IMR-90 (cell line): ENCODE measurements around the gene FAM161A. TPM values are rescaled to one million over a fixed set of nuclear protein-coding genes. Genes with fewer than 3 reads are reported as not detected.

Source experiments
- ATAC-seq: fragments of 200-7000 bp; cut with Tn5 transposase; 2 replicates; pipeline ENCODE4 v1.9.1; 2020; ENCODE audit warnings: low read depth, mild to moderate bottlenecking, moderate library complexity
- BruUV-seq: library from RNA; stranded (reverse); fragments of 400-500 nt; replicated peaks from 2 replicates; lab custom pipeline; 2021; lab: Mats Ljungman, UMichigan
- CTCF ChIA-PET: fragments of 300-600 bp; formaldehyde crosslinking; extraction: SDS; loops from one replicate; lab custom pipeline; 2021; ENCODE audit warnings: antibody characterized with exemption; lab: Yijun Ruan, JAX
- POLR2A ChIA-PET: fragments of 300-600 bp; sonication (Branson Sonifier 250); formaldehyde crosslinking; loops from one replicate; lab custom pipeline; 2022; ENCODE audit warnings: antibody characterized with exemption; ENCODE audit not compliant: unreplicated experiment; lab: Charles Lee
- DNase-seq: peaks from one replicate; pipeline ENCODE4 v3.0.0; 2013
- H2AFZ ChIP-seq: replicated peaks from 2 replicates; pipeline ENCODE3; 2013; ENCODE audit warnings: low read length, mild to moderate bottlenecking; ENCODE audit not compliant: poor library complexity
- H2AK5ac ChIP-seq: 2 replicates; pipeline ENCODE4 v1.6.1; 2013; ENCODE audit warnings: low read depth, low read length, inconsistent platforms
- H2AK9ac ChIP-seq: replicated peaks from 2 replicates; pipeline ENCODE3; 2013; ENCODE audit warnings: mild to moderate bottlenecking, low read depth, low read length, moderate library complexity; ENCODE audit not compliant: poor library complexity
- H2BK120ac ChIP-seq: 2 replicates; pipeline ENCODE4 v1.6.1; 2013; ENCODE audit warnings: low read depth, low read length, inconsistent platforms
- H2BK15ac ChIP-seq: 3 replicates; pipeline ENCODE4 v1.6.1; 2013; ENCODE audit warnings: low read depth, low read length, inconsistent platforms
- H2BK20ac ChIP-seq: 2 replicates; pipeline ENCODE4 v1.6.1; 2013; ENCODE audit warnings: low read depth, mild to moderate bottlenecking, inconsistent platforms, low read length, moderate library complexity
- H2BK5ac ChIP-seq: 2 replicates; pipeline ENCODE4 v1.6.1; 2013; ENCODE audit warnings: mild to moderate bottlenecking, low read depth, low read length, inconsistent platforms; ENCODE audit not compliant: poor library complexity, severe bottlenecking
- H3K14ac ChIP-seq: replicated peaks from 2 replicates; pipeline ENCODE4 v1.6.1; 2013; ENCODE audit warnings: low read depth, low read length, inconsistent platforms
- H3K18ac ChIP-seq: 2 replicates; pipeline ENCODE4 v1.6.1; 2013; ENCODE audit warnings: low read depth, low read length, control low read depth
- H3K23ac ChIP-seq: 2 replicates; pipeline ENCODE4 v1.6.1; 2013; ENCODE audit warnings: low read depth, low read length, inconsistent platforms
- H3K27ac ChIP-seq: 2 replicates; pipeline ENCODE4 v1.5.1; 2013; ENCODE audit warnings: mild to moderate bottlenecking, control low read depth, low read length; ENCODE audit not compliant: insufficient read depth
- H3K27me3 ChIP-seq: 2 replicates; pipeline ENCODE4 v1.6.1; 2013; ENCODE audit warnings: low read length; ENCODE audit not compliant: control insufficient read depth, insufficient read depth
- H3K36me3 ChIP-seq: 2 replicates; pipeline ENCODE4 v1.6.1; 2013; ENCODE audit warnings: low read length, mixed read lengths; ENCODE audit not compliant: control insufficient read depth, insufficient read depth
- H3K4ac ChIP-seq: 2 replicates; pipeline ENCODE4 v1.6.1; 2013; ENCODE audit warnings: low read depth, low read length, inconsistent platforms
- H3K4me1 ChIP-seq: 2 replicates; pipeline ENCODE4 v1.6.1; 2013; ENCODE audit warnings: low read length, mixed read lengths; ENCODE audit not compliant: control insufficient read depth, insufficient read depth
- H3K4me2 ChIP-seq: 2 replicates; pipeline ENCODE4 v1.6.1; 2013; ENCODE audit warnings: low read depth, mild to moderate bottlenecking, control low read depth, low read length, moderate library complexity
- H3K4me3 ChIP-seq: 2 replicates; pipeline ENCODE4 v1.5.1; 2013; ENCODE audit warnings: low read depth, mild to moderate bottlenecking, control low read depth, low read length, moderate library complexity; ENCODE audit not compliant: insufficient read depth
- H3K56ac ChIP-seq: 2 replicates; pipeline ENCODE4 v1.6.1; 2013; ENCODE audit warnings: low read length, inconsistent platforms; ENCODE audit not compliant: insufficient read depth; ENCODE audit errors: extremely low read depth
- H3K79me1 ChIP-seq, 2 experiments: 2 replicates each; pipeline ENCODE4 v1.6.1; 2013; ENCODE audit warnings: low read length in 2 of 2, inconsistent platforms in 1 of 2, low read depth in 1 of 2
- H3K9ac ChIP-seq: 2 replicates; pipeline ENCODE4 v1.6.1; 2013; ENCODE audit warnings: low read depth, low read length, control low read depth
- H3K9me1 ChIP-seq: 2 replicates; pipeline ENCODE4 v1.6.1; 2013; ENCODE audit warnings: low read length, inconsistent platforms; ENCODE audit not compliant: insufficient read depth
- H3K9me3 ChIP-seq: 2 replicates; pipeline ENCODE4 v1.6.1; 2013; ENCODE audit warnings: low read length; ENCODE audit not compliant: control insufficient read depth, insufficient read depth
- H4K20me1 ChIP-seq: 2 replicates; pipeline ENCODE4 v1.6.1; 2013; ENCODE audit warnings: low read length, inconsistent platforms; ENCODE audit not compliant: insufficient read depth
- H4K5ac ChIP-seq: 2 replicates; pipeline ENCODE4 v1.6.1; 2013; ENCODE audit warnings: mild to moderate bottlenecking, low read depth, low read length, control low read depth
- H4K8ac ChIP-seq, 2 experiments: 2 replicates each; pipeline ENCODE4 v1.6.1; 2013; ENCODE audit warnings: low read depth in 2 of 2, low read length in 2 of 2, control low read depth in 1 of 2, inconsistent platforms in 1 of 2
- H4K91ac ChIP-seq: 2 replicates; pipeline ENCODE4 v1.6.1; 2013; ENCODE audit warnings: low read depth, low read length, inconsistent platforms; ENCODE audit not compliant: insufficient read depth
- CEBPB ChIP-seq: IDR thresholded peaks from 2 replicates; pipeline ENCODE4 v1.6.1; 2012; ENCODE audit warnings: low read depth, low read length, improper control_type of control experiment
- CHD1 ChIP-seq: IDR thresholded peaks from 2 replicates; pipeline ENCODE4 v1.6.1; 2012; ENCODE audit warnings: low read depth, low read length, improper control_type of control experiment
- FOS ChIP-seq: fragments of 150-350 bp; IDR thresholded peaks from 2 replicates; pipeline ENCODE4 v1.6.1; 2016; ENCODE audit warnings: low read depth, low read length
- MAFK ChIP-seq: IDR thresholded peaks from 2 replicates; pipeline ENCODE4 v1.6.1; 2012; ENCODE audit warnings: low read depth, low read length, improper control_type of control experiment
- MXI1 ChIP-seq: IDR thresholded peaks from 2 replicates; pipeline ENCODE4 v1.6.1; 2012; ENCODE audit warnings: low read depth, mild to moderate bottlenecking, low read length, moderate library complexity, borderline replicate concordance
- NFE2L2 ChIP-seq: fragments of 150-350 bp; IDR thresholded peaks from 2 replicates; pipeline ENCODE4 v1.6.1; 2016; ENCODE audit warnings: low read depth, mild to moderate bottlenecking, low read length
- RFX5 ChIP-seq: IDR thresholded peaks from 2 replicates; pipeline ENCODE4 v1.8.0; 2012; ENCODE audit warnings: low read depth, mild to moderate bottlenecking, low read length, moderate library complexity
- WGBS, 2 experiments: methylation state at CpG; one replicate each; pipeline versions ENCODE4 v1.1.5 to v1.1.7; 2013; ENCODE audit warnings: missing lambda C conversion rate in 2 of 2; ENCODE audit not compliant: insufficient read length in 1 of 2; ENCODE audit errors: extremely low coverage in 2 of 2; 5-methylcytosine and 5-hydroxymethylcytosine counted together
- dilution Hi-C: fragments of 300-500 bp; cut with HindIII; formaldehyde crosslinking; loops from one replicate; pipeline ENCODE4 v1.14.3; 2018; ENCODE audit warnings: low sequenced_read_pairs; ENCODE audit not compliant: unreplicated experiment
- in situ Hi-C: fragments of 300-500 bp; cut with MboI; formaldehyde crosslinking; loops from 3 replicates; pipeline ENCODE4 v1.14.3; 2019; ENCODE audit warnings: low sequenced_read_pairs, inconsistent platforms, mixed read lengths
- intact Hi-C: fragments of 100-400 bp; cut with micrococcal nuclease; formaldehyde crosslinking; loops from 2 replicates; pipeline ENCODE4 v1.10.0; 2022
- polyA plus RNA-seq, 3 experiments: library from polyadenylated mRNA; depleted of rRNA; stranded (reverse); fragments of >200 nt; gene quantifications; 2 replicates each; pipeline ENCODE4 v1.2.3, GENCODE V29; 2012; ENCODE audit warnings: low replicate concordance in 1 of 3
- total RNA-seq: library from RNA; depleted of rRNA; stranded (reverse); fragments of >200 nt; gene quantifications from 2 replicates; pipeline ENCODE4 v1.2.3, GENCODE V29; 2012

FAM161A gene
- total and polyA plus RNA-seq, 2 of the 4 experiments (the other 2 are of a cell fraction), result 0.80 to 1.3 TPM

DNA sequence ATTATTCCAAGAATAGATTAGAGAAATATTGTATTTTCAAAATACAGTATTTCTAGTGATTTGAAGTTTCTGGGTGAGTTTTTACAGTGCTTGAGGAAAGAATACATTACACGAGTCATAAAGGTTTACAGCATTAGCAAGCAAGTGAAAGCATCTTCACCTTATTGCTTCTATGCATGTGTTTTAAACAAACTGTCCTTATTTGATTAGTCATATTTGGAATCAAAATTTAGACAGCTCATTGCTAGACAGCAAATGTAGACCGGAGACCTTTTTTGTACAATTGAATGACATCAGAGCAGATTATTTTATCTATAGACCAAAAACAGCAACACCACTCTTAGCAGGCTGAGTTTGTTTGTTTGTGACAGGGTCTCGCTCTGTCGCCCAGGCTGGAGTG is 69.2 kb downstream of the FAM161A start:
- dilution Hi-C loops, result no loop called here
- no peak overlapping the region for H2BK20ac ChIP-seq
- H3K18ac ChIP-seq, result no peak overlapping the region
- ChIA-PET CTCF (no interaction called here), POLR2A (no interaction called here)
- no peak overlapping the region for H3K14ac ChIP-seq
- H3K27me3 ChIP-seq, result peaks cover 2% of the 10 kb centered on the region; the same call in 1 of the 2 replicates
- no peak overlapping the region for H2BK15ac ChIP-seq
- no peak overlapping the region for H2AK9ac ChIP-seq
- H3K56ac ChIP-seq, result no peak overlapping the region
- H3K79me1 ChIP-seq, result no peaks in the 10 kb centered on the region
- no peak overlapping the region for H2BK120ac ChIP-seq
- no peak overlapping the region for H3K4me3 ChIP-seq
- H2BK5ac ChIP-seq, result no peak overlapping the region
- in situ Hi-C loops, result no loop called here
- WGBS, 2 experiments, result 67% methylated on average over 1 of the region's 4 CpGs; no CpG with 5 or more reads in 1 of the 2 experiments
- intact Hi-C loops, result no loop called here
- DNase-seq (no peak), ATAC-seq (no peak)
- no peak overlapping the region for H4K5ac ChIP-seq
- H4K91ac ChIP-seq, result no peak overlapping the region
- peaks cover 6% of the 10 kb centered on the region for H3K9me3 ChIP-seq
- TF ChIP-seq FOS (no peak), CEBPB (no peak), MAFK (no peak), CHD1 (no peak), NFE2L2 (no peak), MXI1 (no peak), RFX5 (no peak)
- H4K20me1 ChIP-seq, result no peaks in the 10 kb centered on the region
- H3K27ac ChIP-seq, result no peak overlapping the region
- no peaks in the 10 kb centered on the region for H3K9me1 ChIP-seq
- H2AK5ac ChIP-seq, result no peak overlapping the region
- no TSS peak for BruUV-seq
- no peaks in the 10 kb centered on the region for H3K36me3 ChIP-seq
- no peak overlapping the region for H2AFZ ChIP-seq
- no peaks in the 10 kb centered on the region for H3K4me1 ChIP-seq
- H4K8ac ChIP-seq, result no peak overlapping the region
- H3K4ac ChIP-seq, result no peak overlapping the region
- no peak overlapping the region for H3K4me2 ChIP-seq
- no peak overlapping the region for H3K9ac ChIP-seq
- no peak overlapping the region for H3K23ac ChIP-seq
